ENCODE results near the gene INVS.

DNA sequence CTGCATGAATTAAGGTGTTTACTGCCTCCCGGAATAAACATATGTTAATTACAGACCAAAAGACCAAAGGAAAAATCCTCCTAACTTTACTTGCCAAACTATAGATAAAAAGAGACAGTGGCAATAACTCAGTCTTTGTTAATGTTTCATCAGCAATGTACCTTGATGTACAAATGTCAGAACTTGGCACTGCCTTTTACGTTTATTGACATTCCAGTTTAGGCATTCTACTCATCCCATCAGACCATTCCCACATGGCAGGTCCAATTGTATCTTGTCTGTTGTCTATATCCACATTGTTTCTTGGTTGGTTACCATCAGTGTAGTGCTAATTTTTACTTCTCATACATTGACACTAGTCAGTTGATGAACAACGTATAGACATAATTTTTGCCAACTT is 168.2 kb downstream of the INVS start:
- TF ChIP-seq ZNF70 (CRISPR knock-in tag; IDR thresholded peaks at IDR 0.05) (no peak), TCF4 (CRISPR knock-in tag; IDR thresholded peaks at IDR 0.05; ENCODE audit: borderline replicate concordance) (no peak), ZFP30 (CRISPR knock-in tag; IDR thresholded peaks at IDR 0.05) (no peak), ESRRG (CRISPR knock-in tag; IDR thresholded peaks at IDR 0.05) (no peak), ZFP3 (CRISPR knock-in tag; IDR thresholded peaks at IDR 0.05) (no peak)
- TF ChIP-seq, protein P1, sequence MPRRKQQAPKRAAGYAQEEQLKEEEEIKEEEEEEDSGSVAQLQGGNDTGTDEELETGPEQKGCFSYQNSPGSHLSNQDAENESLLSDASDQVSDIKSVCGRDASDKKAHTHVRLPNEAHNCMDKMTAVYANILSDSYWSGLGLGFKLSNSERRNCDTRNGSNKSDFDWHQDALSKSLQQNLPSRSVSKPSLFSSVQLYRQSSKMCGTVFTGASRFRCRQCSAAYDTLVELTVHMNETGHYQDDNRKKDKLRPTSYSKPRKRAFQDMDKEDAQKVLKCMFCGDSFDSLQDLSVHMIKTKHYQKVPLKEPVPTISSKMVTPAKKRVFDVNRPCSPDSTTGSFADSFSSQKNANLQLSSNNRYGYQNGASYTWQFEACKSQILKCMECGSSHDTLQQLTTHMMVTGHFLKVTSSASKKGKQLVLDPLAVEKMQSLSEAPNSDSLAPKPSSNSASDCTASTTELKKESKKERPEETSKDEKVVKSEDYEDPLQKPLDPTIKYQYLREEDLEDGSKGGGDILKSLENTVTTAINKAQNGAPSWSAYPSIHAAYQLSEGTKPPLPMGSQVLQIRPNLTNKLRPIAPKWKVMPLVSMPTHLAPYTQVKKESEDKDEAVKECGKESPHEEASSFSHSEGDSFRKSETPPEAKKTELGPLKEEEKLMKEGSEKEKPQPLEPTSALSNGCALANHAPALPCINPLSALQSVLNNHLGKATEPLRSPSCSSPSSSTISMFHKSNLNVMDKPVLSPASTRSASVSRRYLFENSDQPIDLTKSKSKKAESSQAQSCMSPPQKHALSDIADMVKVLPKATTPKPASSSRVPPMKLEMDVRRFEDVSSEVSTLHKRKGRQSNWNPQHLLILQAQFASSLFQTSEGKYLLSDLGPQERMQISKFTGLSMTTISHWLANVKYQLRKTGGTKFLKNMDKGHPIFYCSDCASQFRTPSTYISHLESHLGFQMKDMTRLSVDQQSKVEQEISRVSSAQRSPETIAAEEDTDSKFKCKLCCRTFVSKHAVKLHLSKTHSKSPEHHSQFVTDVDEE (CRISPR knock-in tag; IDR thresholded peaks at IDR 0.05), result no peak
- TF ChIP-seq, protein P2, sequence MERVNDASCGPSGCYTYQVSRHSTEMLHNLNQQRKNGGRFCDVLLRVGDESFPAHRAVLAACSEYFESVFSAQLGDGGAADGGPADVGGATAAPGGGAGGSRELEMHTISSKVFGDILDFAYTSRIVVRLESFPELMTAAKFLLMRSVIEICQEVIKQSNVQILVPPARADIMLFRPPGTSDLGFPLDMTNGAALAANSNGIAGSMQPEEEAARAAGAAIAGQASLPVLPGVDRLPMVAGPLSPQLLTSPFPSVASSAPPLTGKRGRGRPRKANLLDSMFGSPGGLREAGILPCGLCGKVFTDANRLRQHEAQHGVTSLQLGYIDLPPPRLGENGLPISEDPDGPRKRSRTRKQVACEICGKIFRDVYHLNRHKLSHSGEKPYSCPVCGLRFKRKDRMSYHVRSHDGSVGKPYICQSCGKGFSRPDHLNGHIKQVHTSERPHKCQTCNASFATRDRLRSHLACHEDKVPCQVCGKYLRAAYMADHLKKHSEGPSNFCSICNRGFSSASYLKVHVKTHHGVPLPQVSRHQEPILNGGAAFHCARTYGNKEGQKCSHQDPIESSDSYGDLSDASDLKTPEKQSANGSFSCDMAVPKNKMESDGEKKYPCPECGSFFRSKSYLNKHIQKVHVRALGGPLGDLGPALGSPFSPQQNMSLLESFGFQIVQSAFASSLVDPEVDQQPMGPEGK (CRISPR knock-in tag; IDR thresholded peaks at IDR 0.05; ENCODE audit: borderline replicate concordance), result no peak
- TF ChIP-seq, protein P3, sequence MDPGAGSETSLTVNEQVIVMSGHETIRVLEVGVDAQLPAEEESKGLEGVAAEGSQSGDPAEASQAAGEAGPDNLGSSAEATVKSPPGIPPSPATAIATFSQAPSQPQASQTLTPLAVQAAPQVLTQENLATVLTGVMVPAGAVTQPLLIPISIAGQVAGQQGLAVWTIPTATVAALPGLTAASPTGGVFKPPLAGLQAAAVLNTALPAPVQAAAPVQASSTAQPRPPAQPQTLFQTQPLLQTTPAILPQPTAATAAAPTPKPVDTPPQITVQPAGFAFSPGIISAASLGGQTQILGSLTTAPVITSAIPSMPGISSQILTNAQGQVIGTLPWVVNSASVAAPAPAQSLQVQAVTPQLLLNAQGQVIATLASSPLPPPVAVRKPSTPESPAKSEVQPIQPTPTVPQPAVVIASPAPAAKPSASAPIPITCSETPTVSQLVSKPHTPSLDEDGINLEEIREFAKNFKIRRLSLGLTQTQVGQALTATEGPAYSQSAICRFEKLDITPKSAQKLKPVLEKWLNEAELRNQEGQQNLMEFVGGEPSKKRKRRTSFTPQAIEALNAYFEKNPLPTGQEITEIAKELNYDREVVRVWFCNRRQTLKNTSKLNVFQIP (CRISPR knock-in tag; IDR thresholded peaks at IDR 0.05; ENCODE audit: borderline replicate concordance, low read depth), result no peak

Measured in SK-N-SH treated with all-trans-retinoic acid at 6 μM for 48 hours (cell line).